HG02610 (cell line): ENCODE measurements around the gene ARFRP1.

ENCODE experiments used
- ATAC-seq: cut with Tn5 transposase; IDR thresholded peaks from one replicate; pipeline ENCODE4 v1.9.1; 2021; ENCODE audit warnings: mild to moderate bottlenecking, moderate library complexity; ENCODE audit not compliant: unreplicated experiment

The ARFRP1 gene

GRCh38 chr20:63744158-63744557, 36.4 kb upstream of the ARFRP1 start:
- ATAC-seq: no peak

GRCh38 chr20:63743210-63743970, 35.6 kb upstream of the ARFRP1 start:
- no peak for ATAC-seq

- no peak for ATAC-seq
Observed at GRCh38 chr20:63742381-63743024, 34.7 kb upstream of the ARFRP1 start.

GRCh38 chr20:63741676-63742380, 34.1 kb upstream of the ARFRP1 start:
- no peak for ATAC-seq

- no peak for ATAC-seq
Observed at GRCh38 chr20:63741354-63741675, 33.5 kb upstream of the ARFRP1 start.

- no peak for ATAC-seq
Observed at GRCh38 chr20:63740627-63741353, 33.0 kb upstream of the ARFRP1 start.

- ATAC-seq: peak; percentile 20
Observed at GRCh38 chr20:63740070-63740626, 32.4 kb upstream of the ARFRP1 start.

- peak; percentile 48 for ATAC-seq
Observed at GRCh38 chr20:63739130-63740069, 31.6 kb upstream of the ARFRP1 start, which contains the start of gene SLC2A4RG. Gene SLC2A4RG, plus strand, starts transcription at chr20:63739776. Its CDS starts 137 bp downstream, at chr20:63739913.

GRCh38 chr20:63738687-63739129, 30.9 kb upstream of the ARFRP1 start:
- ATAC-seq: no peak

- no peak for ATAC-seq
Observed at GRCh38 chr20:63737945-63738686, 30.3 kb upstream of the ARFRP1 start.

- no peak for ATAC-seq
Observed at GRCh38 chr20:63737695-63737944, 29.8 kb upstream of the ARFRP1 start.

- no peak for ATAC-seq
Observed at GRCh38 chr20:63736893-63737694, 29.3 kb upstream of the ARFRP1 start.

- no peak for ATAC-seq
Observed at GRCh38 chr20:63735859-63736718, 28.3 kb upstream of the ARFRP1 start, which contains the start of gene LIME1. Gene LIME1, plus strand, starts transcription at chr20:63736664. Its CDS starts 886 bp downstream, at chr20:63737550.

GRCh38 chr20:63734946-63735858, 27.4 kb upstream of the ARFRP1 start:
- ATAC-seq: no peak

GRCh38 chr20:63734111-63734945, 26.6 kb upstream of the ARFRP1 start:
- ATAC-seq: no peak
